ENCODE data around the gene ATP2A2.
A peak's percentile ranks its signal among the peaks of the same experiment; 100 is the strongest.

The ATP2A2 gene

GRCh38 chr12:110256780-110257431 is 24.1 kb upstream of the ATP2A2 start:
- no peak for TF ChIP-seq CTCF (IDR thresholded peaks at IDR 0.05)
- no peak for DNase-seq (ENCODE audit: low spot score)
- H3K4me3 ChIP-seq: peak overlapping the region; percentile 42
- peak overlapping the region; percentile 78 to 88 for H3K27ac ChIP-seq

GRCh38 chr12:110258466-110258865 is 22.6 kb upstream of the ATP2A2 start:
- TF ChIP-seq CTCF (IDR thresholded peaks at IDR 0.05): no peak
- no peak overlapping the region for H3K4me3 ChIP-seq
- no peak for DNase-seq (ENCODE audit: low spot score)
- no peak overlapping the region for H3K27ac ChIP-seq

GRCh38 chr12:110262442-110263388 is 18.3 kb upstream of the ATP2A2 start:
- Histone ChIP-seq H3K27ac (no peak overlapping the region), H3K4me3 (no peak overlapping the region)
- TF ChIP-seq CTCF (IDR thresholded peaks at IDR 0.05): no peak
- no peak for DNase-seq (ENCODE audit: low spot score)

GRCh38 chr12:110266381-110266960 is 14.6 kb upstream of the ATP2A2 start:
- no peak for DNase-seq (ENCODE audit: low spot score)
- Histone ChIP-seq H3K27ac (peak overlapping the region; percentile 55 to 73), H3K4me3 (no peak overlapping the region)
- no peak for TF ChIP-seq CTCF (IDR thresholded peaks at IDR 0.05)

- Histone ChIP-seq H3K27ac (peak overlapping the region; percentile 57 to 73), H3K4me3 (peak overlapping the region; percentile 33)
- no peak for TF ChIP-seq CTCF (IDR thresholded peaks at IDR 0.05)
- DNase-seq (ENCODE audit: low spot score): peak; percentile 77
These were observed 13.9 kb upstream of the ATP2A2 start for GRCh38 chr12:110266980-110267620.

GRCh38 chr12:110269622-110270124 is 11.4 kb upstream of the ATP2A2 start:
- Histone ChIP-seq H3K4me3 (peak overlapping the region; percentile 14), H3K27ac (peak overlapping the region; percentile 70 to 90)
- no peak for DNase-seq (ENCODE audit: low spot score)
- no peak for TF ChIP-seq CTCF (IDR thresholded peaks at IDR 0.05)
